ENCODE data around the gene DPH7. TPM values are rescaled to one million over a fixed set of nuclear protein-coding genes. Genes with fewer than 3 reads are reported as not detected.

Gene DPH7
- total and polyA plus RNA-seq, 2 of the 8 experiments (the other 6 are each of a cell fraction or from before 2014, with no cell fraction given) = 44.6 to 45.5 TPM

Other genes with a start within 250 kb of the DPH7 start
- gene EXD3, start 155.8 kb downstream of the DPH7 start, total RNA-seq (2021; fragmentation: NEBNext Ultra II Directional; extraction: Animal tissue kit (Norgen Biotek cat#: 25700)) = 7.0 and 7.2 TPM in 2 replicates
- gene EXD3, start 155.8 kb downstream of the DPH7 start, polyA plus RNA-seq (2011; rRNA removed) = 9.4 and 12.7 TPM in 2 replicates
- 0.34 and 0.55 TPM in 2 replicates for gene NOXA1, start 155.5 kb downstream of the DPH7 start, total RNA-seq (2021; fragmentation: NEBNext Ultra II Directional; extraction: Animal tissue kit (Norgen Biotek cat#: 25700))
- gene NOXA1, start 155.5 kb downstream of the DPH7 start, polyA plus RNA-seq (2011; rRNA removed) = 0.91 and 1.5 TPM in 2 replicates
- 0.33 and 0.48 TPM in 2 replicates for gene ENTPD8, start 137.6 kb downstream of the DPH7 start, total RNA-seq (2021; fragmentation: NEBNext Ultra II Directional; extraction: Animal tissue kit (Norgen Biotek cat#: 25700))
- 0.51 and 1.1 TPM in 2 replicates for gene ENTPD8, start 137.6 kb downstream of the DPH7 start, polyA plus RNA-seq (2011; rRNA removed)
- gene NSMF, start 119.6 kb downstream of the DPH7 start, total RNA-seq (2021; fragmentation: NEBNext Ultra II Directional; extraction: Animal tissue kit (Norgen Biotek cat#: 25700)) = 55.5 and 56.7 TPM in 2 replicates
- 65.1 and 90.8 TPM in 2 replicates for gene NSMF, start 119.6 kb downstream of the DPH7 start, polyA plus RNA-seq (2011; rRNA removed)
- 0.47 and 0.57 TPM in 2 replicates for gene PNPLA7, start 28.5 kb downstream of the DPH7 start, total RNA-seq (2021; fragmentation: NEBNext Ultra II Directional; extraction: Animal tissue kit (Norgen Biotek cat#: 25700))
- 0.35 and 0.36 TPM in 2 replicates for gene PNPLA7, start 28.5 kb downstream of the DPH7 start, polyA plus RNA-seq (2011; rRNA removed)
- 47.2 and 49.4 TPM in 2 replicates for gene MRPL41, start 27.0 kb downstream of the DPH7 start, total RNA-seq (2021; fragmentation: NEBNext Ultra II Directional; extraction: Animal tissue kit (Norgen Biotek cat#: 25700))
- gene MRPL41, start 27.0 kb downstream of the DPH7 start, polyA plus RNA-seq (2011; rRNA removed) = 58.1 and 79.3 TPM in 2 replicates
- 58.5 and 58.7 TPM in 2 replicates for gene ZMYND19, start 11.6 kb upstream of the DPH7 start, total RNA-seq (2021; fragmentation: NEBNext Ultra II Directional; extraction: Animal tissue kit (Norgen Biotek cat#: 25700))
- 42.4 and 54.0 TPM in 2 replicates for gene ZMYND19, start 11.6 kb upstream of the DPH7 start, polyA plus RNA-seq (2011; rRNA removed)
- 22.0 and 22.2 TPM in 2 replicates for gene ARRDC1, start 26.8 kb upstream of the DPH7 start, total RNA-seq (2021; fragmentation: NEBNext Ultra II Directional; extraction: Animal tissue kit (Norgen Biotek cat#: 25700))
- gene ARRDC1, start 26.8 kb upstream of the DPH7 start, polyA plus RNA-seq (2011; rRNA removed) = 58.4 and 94.0 TPM in 2 replicates
- gene EHMT1, start 40.1 kb upstream of the DPH7 start, total RNA-seq (2021; fragmentation: NEBNext Ultra II Directional; extraction: Animal tissue kit (Norgen Biotek cat#: 25700)) = 163 and 171 TPM in 2 replicates
- 95.7 and 143 TPM in 2 replicates for gene EHMT1, start 40.1 kb upstream of the DPH7 start, polyA plus RNA-seq (2011; rRNA removed)